DMS 273 (cell line): Measurements from ENCODE around the gene PTGFRN.
"Not testable (repeated sequence)": the region's sequence is repeated elsewhere in the genome, so short reads cannot be mapped to it uniquely, and the experiment has no call there.

Source experiments
- DNase-seq: peaks from one replicate; lab custom pipeline; 2025; ENCODE audit not compliant: unreplicated experiment; lab: John Stamatoyannopoulos, UW

The PTGFRN gene

DNA sequence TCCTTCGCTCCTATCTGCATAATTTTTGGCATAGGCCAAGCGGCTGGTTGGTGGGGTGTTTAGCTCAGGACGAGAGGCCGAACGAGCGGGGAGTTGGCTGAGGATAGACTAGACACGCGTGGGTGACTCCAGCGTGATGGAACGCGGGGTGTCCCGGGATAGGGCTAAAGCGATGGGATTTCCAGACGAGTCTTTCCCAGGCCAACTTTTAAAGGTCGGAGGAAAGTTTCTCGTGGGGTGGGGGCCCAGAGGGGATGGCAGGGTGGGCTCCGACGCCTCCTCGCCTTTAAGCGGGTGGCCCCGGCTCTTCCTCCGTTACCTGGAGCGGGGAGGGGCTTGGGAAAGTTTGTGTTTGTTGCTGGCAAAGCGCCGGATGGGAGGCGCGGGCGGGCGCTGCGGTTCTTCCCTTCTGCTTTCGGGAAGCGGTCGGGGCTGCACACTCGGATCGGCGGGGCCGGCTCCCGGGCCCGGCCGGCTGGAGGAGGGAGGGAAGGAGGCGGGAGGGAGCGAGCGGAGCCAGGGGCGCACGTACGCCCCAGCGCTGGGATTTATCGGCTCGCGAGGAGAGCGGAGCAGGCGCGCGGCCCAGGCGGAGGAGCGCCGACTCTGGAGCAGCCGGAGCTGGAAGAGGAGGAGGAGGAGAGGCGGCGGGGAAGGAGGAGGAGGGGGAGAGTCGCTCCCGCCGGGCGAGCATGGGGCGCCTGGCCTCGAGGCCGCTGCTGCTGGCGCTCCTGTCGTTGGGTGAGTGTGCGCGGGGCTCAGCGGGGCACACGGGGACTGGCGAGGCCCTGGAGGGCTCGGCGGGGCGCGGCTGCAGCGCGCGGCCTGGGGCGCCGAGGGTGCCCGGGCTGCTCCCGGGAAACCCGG is at the start of gene PTGFRN:
PTGFRN (plus strand) TSS at position 405 of the 867 bp plus-strand sequence; CDS start at position 693, 288 bp downstream.
- peak; percentile 88 for DNase-seq

DNA sequence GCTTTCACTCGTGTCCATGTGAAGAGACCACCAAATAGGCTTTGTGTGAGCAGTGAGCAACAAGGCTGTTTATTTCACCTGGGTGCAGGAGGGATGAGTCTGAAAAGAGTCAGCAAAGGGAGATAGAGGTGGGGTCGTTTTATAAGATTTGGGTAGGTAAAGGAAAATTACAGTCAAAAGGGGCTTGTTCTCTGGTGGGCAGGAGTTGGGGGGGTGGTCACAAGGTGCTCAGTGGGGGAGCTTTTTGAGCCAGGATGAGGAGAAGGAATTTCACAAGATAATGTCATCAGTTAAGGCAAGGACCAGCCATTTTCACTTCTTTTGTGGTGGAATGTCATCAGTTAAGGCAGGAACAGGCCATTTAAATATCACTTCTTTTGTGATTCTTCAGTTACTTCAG is 49.5 kb upstream of the PTGFRN start:
- DNase-seq, result not testable (repeated sequence)

DNA sequence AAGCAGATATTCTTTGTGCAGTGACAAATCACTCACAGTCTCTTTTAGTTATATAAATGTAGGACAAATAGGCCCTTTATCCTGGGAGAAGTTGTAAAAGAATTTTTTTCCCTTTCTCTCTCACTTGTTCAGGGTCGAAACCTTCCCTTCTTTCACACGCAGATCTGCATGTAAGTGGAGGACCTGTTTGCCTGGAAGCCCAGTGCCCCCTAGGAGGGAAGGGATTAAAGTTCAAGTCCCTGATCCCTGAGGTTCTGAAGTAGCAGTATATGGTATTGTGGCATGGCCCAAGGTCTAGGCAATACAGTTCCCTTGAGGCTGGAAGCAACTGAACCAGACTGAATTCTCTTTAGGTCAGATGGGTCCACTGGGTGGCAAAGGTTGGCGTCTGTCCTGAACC is 48.6 kb upstream of the PTGFRN start:
- no peak for DNase-seq

DNA sequence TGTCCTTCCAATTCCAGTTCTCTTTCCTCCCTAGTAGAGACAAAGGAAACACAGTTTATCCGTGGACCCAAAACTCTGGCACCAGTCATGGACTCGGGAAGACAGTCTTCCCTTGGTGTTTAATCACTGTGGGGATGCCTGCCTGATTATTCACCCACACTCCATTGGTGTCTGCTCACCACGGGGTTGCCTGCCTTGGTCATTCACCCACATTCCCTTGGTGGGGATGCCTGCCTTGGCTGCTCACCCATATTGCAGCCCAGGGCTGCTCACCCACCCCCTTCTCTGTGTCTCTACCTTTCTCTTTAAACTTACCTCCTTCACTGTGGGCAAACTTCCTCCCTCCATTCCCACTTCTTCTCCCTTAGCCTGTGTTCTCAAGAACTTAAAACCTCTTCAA is 46.7 kb upstream of the PTGFRN start:
- DNase-seq, result not testable (repeated sequence)

DNA sequence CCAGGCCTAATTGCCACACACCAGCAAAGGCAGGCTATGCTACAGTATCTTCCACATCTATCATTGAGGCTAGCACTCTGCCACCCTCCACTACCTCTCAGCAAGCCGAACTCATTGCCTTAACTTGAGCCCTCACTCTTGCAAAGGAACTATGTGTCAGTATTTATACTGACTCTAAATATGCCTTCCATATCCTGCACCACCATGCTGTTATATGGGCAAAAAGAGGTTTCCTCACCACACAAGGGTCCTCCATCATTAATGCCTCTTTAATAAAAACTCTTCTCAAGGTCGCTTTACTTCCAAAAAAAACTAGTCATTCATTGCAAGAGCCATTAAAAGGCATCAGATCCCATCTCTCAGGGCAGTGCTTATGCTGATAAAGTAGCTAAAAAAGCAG is 43.2 kb upstream of the PTGFRN start:
- DNase-seq, result not testable (repeated sequence)

DNA sequence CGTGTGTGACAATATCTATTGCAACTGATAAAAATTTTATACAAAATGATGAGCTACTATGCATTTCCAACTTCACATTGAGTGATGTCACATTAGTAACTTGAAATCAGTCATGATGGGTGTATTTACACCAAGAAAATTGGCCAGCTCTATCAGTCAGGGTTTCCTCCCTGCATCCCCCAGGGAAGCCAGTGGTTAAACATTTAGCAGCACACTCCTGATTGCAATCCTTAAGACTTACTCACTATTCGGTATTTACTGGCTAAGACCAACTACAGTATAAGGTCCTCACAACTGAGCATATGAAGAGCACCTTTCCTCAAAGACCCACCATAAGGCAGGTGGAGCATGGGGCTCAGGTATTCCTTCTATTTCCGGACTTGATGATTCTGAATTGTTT is 41.3 kb upstream of the PTGFRN start:
- no peak for DNase-seq

DNA sequence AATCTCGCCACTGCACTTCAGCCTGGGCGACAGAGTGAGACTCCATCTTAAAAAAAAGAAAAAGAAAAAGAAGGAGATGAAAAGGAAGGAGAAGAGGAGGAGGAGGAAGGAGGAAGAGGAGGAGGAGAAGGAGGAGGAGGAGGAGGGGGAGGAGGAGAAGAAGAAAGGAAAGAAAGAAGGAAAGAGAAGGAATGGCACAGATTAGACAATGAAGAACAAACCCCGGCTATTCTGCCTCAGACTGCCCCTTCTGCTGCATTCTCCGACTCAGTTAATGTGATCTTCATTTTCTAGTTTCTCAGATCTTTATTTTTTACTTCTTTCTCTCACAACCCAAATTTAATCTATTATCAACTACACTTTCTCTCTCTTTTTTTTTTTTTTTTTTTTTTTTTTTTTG is 40.1 kb upstream of the PTGFRN start:
- no peak for DNase-seq

DNA sequence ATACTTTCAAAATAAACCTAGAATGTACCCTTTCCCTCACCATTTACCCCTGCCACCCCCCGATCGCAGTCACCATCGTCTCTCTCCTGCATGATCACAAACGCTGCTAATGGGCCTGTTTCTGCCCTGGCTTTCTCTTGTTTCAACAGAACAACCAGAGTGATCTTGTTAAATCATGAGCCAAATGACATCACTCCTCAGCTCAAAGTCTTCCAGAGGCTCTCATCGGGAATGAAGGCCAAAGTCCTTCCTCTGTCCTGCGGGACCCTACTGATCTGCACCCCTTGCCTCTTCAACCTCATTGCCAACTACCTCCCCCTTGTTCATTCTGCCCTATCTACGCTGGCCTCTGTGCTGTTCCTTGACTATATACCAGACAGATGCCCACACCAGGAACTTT is 39.4 kb upstream of the PTGFRN start:
- DNase-seq, result no peak

DNA sequence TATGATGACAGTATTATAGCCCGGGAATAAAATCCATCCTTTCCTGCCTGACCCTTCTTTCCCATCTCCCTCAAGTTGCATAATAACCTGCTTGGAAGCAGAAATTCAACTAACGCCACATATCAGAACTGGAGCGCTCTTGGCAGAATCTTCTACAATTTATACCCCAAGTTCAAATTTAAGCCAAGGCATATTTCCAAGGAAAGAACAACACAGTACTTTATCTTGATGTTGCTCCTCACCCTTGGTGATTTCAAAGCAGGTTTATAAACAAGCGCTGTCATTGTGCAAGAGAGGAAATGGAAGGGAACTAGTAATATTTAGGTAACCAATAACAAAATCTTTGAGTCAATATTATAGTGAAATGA is 38.0 kb upstream of the PTGFRN start:
- DNase-seq, result no peak

DNA sequence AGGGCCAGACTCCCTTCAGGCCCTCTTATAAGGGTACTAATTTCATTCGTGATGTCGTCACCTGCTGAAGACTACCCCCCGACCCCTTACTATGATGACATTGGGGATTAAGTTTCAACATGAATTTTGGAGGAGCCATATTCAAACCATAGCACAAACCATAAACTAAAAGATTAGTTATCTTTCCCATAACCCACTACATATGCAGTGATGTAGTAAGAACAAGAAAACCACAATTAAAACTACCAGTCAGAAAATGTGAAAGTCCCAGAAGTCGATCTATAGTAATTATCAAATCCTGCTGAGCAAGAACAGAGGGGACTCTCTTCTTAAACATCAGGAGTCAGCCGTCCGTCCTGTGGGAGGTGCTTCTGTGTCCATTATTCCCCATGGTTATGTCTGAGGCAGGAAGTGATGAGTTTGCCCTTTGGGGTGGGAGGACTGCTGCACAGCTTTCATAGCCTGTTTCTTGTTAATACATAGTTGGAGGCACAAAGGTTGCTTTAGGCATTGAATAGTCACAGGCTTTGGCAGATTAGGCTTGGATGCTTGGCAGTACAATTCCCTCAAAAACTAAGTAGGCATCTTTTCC is 35.9 kb upstream of the PTGFRN start:
- no peak for DNase-seq

DNA sequence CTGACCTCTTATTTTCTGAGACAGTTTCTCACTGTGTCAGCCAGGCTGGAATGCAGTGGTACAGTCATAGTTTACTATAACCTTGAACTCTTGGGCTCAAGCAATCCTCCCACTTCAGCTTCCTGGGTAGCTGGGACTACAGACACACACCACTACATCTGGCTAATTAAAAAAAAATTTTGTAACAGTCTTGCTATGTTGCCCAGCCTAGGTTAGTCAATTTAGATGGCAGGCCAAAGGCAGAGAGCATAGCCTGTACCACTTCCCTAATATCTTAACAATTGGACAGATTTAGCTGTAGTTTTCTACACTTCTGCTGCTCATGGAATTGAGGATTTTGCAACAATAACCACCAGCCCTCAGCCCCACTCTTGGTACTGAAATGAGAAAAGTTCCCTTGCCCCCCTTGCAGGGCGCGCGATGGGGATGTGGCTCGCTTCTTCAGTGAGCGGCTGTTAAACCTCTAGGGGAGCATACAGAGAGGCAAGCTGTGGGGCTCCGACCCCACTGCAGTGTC is 34.9 kb upstream of the PTGFRN start:
- no peak for DNase-seq

DNA sequence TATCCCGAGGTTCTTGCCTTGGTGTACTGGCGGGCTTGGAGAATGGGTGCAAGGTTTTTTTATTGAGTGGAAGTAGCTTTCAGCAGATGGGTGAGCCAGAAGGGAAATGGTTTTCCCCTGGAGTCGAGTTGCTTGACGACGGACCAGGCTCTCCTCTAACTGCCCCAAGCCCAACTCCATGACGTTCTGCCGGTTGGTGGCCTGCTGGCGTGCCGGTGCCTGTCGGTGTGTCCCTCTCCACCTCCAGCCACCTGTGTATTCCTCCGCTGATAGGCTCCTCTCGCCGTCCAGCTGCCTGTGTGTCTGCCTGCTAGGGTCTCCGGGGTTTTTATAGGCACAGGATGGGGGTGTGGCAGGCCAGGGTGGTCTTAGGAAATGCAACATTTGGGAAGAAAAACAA is 34.3 kb upstream of the PTGFRN start:
- peak; percentile 16 for DNase-seq

DNA sequence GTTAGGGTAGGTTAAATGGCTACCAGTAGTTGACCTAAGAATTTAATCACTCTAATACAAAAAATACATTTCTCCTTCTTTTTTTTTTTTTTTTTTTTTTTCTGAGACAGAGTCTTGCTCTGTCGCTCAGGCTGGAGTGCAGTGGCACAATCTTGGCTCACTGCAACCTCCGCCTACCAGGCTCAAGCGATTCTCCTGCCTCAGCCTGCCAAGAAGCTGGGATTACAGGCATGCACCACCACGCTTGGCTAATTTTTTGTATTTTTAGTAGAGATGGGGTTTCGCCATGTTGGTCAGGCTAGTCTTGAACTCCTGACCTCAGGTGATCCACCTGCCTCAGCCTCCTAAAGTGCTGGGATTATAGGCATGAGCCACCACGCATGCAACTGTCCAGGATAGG is 33.8 kb upstream of the PTGFRN start:
- DNase-seq, result not testable (repeated sequence)

DNA sequence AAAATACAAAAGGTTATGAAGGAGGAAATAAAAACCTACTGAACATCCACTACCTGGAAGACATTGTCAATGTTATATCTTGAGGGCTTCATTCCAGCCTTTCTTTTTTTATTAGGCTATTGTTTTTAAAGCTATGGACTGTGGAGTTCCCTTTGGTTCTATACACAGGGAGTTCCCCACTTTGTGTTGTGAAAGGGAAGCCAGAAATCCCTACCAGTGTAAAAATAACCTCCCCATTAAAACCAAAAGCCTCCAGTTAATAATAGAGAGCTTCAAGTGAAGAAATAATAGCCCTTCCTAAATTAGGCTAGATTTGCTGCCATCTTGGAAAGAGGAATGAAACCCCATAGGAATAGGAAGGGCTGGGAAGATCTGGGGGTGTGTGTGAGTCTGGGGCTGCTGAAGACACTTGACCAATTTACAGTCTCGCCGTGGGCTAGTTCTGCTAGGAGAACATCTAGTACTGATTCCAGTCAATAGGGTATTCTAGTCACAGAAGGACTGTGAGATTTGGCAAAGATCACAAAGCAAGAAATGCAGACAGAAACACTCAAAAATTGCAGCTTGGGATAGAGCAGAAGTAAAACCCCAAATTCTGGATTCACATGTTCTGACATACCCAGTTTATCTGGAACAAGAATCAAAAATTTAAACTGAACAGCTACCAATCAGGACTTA is 32.4 kb upstream of the PTGFRN start:
- DNase-seq, result no peak

DNA sequence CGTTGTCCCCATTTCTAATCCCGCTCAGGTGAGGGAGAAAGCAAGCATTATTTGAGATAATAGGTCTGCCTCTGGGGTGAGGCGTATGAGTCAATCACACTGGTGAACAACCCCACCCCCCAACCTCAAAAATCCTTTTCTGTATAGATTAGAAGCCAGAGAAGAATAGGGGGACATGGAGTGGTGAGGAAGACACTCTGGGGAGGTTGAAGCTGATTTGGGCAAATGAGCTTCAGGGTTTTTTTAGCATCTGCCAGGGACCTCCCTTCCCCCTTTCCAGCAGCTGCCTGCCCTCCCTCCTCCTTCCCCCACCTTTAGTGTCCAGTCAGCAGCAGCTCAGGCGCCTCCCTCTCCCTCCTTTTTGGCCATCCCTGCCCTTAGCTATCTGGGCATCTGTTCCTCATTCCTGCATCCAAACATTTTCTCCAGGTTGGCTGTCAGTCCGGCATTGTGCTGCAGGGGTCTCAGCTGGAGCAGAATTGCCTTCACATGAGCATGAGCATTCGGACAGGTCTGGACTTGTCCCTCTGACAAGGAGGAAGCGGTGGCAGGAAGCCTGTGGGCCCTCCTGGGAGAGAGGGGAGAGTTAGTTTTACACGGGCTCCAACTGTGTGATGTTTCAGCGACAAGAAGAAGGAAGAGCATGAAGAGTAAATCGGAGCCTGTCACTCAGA is 30.8 kb upstream of the PTGFRN start:
- peak; percentile 96 for DNase-seq

DNA sequence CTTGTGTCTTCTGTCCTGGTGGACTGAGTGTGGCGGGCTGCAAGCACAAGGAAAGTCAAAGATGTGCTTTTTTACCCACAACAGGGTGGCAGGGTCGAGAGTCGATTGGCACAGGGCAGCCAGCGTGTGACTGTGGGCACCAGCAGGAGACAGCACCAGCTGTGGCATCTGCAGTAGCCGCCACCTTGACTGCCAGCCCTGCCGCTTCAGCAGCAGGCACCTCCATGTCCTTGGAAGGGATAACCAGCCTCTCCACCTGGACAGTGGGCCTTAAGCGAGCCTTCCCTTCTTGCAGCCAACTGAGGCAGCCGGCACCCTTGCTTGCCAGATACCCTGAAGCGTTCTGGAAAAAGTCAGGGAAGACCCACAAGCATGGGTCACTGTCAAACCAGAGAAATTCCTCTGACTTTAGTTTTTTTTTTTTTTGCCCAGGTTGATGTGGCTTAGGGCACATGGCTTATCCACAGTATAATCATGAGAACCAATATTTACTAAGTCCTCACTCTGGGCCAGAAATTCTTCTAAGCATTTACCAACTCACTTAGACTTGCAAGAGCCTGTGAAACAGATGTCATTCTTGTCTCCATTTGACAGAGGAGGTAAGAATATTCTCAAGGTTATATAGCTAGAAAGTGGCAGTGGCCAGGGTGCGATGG is 30.1 kb upstream of the PTGFRN start:
- DNase-seq, result peak; percentile 83

DNA sequence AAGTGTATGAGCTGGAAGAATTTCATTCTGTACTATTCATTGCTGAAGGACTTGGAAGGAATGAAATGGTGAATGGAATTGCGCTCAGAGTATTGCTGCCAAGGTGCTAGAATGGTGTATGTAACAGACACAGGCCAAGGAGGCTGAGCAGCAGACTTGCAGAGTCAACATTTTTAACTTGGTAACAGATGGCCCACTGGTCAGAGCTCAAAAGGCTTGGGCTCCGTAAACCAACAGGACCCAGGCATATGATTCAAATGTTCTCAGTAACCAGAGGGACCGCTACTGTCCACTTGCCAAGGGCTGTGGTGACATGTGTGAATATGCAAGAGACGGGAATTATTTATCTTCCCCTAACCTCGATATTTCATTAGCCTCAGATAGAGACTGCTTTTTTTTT is 28.8 kb upstream of the PTGFRN start:
- DNase-seq, result peak; percentile 41

DNA sequence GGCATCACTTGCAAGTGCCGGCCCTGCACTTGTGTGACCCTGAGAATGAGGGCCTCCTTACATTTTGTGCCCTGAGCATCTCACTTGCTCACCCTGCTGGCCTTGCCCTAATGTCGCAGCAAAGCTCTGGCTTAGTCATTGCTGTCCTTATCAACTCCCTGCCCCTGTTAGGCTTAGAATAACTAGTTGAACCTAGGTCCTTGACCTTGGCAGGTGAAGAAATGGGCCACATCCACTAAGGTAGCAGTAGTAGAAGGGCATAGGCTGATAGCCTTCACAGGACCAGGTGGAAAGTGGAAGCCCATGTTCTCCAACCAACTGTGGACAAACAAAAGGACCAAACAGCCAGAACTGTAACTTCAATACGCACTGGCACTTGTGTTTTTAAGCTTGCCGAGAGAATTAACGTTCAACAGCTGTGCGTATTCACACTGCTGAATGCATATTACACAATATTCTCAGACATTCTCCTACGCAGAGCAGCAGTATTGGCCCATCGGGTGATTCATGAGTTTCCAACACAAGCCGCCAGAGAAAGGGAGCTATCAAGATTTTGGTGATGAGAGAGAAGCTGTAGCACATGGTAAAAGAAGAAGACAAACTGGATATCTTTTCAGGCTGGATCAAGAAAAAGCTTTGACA is 27.7 kb upstream of the PTGFRN start:
- DNase-seq, result peak; percentile 72

DNA sequence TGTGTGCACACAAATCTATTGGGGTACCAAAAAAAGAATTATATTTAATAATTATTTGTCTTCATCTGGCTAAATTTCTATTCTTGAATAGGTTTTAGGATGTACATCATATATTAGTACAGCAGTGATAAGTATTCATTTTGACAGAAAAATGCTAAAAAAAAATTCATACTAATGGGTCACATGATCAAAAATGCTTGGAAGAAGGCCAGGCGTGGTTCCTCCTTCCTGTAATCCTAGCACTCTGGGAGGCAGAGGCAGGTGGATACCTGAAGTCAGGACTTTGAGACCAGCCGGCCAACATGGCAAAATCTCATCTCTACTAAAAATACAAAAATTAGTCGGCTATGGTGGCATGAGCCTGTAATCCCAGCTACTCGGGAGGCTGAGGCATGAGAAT is 26.9 kb upstream of the PTGFRN start:
- no peak for DNase-seq

DNA sequence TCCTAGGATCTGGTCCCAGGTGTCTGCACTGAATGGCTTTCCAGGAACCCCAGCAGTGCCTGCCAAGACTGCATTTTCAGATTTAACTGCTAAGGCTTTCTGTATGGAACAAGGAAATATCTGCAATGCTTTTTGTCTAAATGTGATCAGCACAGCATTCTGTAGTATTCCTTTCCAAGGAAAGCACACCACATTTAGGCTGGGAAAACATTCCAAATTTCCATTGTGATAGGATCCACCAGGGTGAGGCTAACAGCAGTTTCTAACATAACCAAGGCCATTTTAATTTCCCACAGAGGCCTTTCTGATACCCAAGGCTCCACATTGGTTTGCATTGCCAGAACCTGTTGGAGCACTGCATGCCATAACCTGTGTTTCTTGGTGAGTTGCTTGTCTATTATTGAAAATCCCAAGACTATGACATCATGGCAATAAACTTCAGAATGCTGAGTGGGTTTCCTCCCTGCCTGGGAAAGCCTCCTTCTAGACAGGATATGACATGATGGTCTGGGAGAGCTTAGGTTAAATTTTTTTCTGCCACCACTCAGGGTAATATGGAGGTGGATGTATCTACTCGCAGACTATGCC is 23.3 kb upstream of the PTGFRN start:
- DNase-seq, result no peak
